Amygdala (tissue), 56 donors: ENCODE data around the gene SUPT7L.
"Not testable (repeated sequence)": the region's sequence is repeated elsewhere in the genome, so short reads cannot be mapped to it uniquely, and the experiment has no call there.

Experiments
- DNase-seq, 56 donors: peaks; one replicate each; lab custom pipeline; 2025; lab: John Stamatoyannopoulos, UW

The SUPT7L gene

GRCh38 chr2:27640722-27641245 lies 22.6 kb downstream of the SUPT7L start:
- DNase-seq = no peak

DNA sequence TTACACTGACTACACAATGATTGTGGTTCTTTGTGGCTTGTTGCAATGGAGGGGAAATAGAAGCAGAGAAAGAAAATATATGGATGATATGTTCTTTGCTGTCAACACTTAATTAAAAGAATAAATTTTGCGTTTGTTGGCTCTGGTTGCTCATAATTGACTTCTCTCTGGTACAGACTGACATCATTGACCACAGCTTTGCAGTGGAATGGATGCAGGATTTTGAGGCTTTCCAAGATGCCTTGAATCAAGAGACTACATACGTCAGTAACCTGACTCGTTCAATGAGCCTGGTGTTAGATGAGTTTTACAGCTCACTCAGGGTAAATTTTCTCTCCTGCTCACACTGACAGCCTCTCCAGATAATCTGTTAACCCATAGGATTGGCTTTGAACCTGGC lies 24.7 kb downstream of the SUPT7L start:
- DNase-seq = no peak

DNA sequence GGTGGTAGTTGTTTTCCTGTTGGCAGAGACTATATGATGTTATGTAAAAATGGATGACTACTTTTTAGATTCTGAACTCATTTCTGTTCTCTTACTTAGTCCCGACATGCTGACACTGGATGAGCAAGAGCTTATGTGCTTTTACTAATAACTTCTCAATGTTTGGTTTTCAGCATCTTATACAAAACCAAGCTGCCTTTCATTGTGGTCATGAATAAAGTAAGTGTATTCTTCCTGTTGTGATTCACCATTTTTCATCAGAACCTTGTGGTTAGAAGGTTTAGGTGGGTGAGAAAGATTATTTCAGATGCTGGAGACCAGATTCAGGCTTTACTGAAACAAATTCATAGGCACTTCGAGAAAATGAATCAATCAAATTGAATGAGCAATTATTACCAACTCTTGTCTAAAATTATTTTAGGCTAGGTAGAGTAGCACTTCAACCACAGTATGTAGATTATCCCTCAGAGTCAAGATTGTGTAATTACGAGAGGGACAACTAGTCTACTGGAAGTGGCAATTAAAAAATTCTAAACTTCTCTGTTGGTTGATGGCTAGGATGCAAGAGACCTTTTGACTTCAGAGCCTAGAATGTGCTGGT lies 25.3 kb downstream of the SUPT7L start:
- DNase-seq = no peak

DNA sequence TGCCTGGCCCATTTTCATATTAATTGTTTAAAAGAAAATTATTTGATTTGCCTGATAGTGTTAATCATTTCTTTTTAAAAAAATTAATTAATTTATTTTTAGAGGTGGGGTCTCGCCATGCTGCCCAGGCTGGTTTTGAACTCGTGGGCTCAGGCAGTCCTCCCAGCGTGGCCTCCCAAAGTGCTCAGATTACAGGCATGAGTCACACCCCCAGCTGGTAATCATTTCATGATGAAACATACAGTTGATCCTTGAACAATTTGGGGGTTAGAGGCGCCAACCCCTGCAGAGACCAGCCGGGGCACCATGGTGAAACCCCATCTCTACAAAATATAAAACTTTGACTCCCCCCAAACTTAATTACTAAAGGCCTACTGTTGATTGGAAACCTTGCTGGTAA lies 26.6 kb downstream of the SUPT7L start:
- DNase-seq = no peak

DNA sequence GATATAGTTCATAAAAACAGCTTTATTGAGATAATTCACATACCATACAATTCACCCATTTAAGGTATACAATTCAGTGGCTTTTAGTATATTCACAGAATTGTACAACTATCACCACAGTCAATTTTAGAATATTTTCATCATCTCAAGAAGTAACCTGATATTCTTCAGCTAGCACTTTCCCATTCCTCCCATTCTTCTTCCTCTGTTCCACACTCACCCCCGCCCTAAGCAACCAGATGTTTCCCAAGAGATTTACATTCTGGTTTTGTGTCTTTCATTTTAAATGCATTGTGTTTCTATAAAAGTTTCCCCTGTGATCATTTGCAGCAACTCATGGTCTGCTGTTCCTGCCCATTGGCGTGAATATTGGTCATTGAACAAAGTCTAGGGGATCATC lies 29.1 kb downstream of the SUPT7L start:
- DNase-seq = no peak

DNA sequence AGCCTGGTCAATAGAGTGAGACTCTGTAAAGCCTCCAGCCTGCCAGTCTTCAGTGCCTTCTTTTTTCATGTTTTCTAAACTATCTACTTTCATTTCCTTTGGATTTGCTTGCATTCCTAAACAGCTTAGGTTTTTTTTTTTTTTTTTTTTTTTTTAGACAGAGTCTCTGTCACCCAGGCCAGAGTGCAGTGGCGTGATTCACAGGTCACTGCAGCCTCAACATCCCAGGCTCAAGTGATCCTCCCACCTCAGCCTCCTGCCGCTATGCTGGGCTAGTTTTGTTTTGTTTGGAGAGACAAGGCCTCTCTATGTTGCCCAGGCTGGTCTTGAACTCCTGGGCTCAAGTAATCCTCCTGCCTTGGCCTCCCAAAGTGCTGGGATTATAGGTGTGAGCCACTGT lies 33.2 kb downstream of the SUPT7L start:
- not testable (repeated sequence) for DNase-seq

DNA sequence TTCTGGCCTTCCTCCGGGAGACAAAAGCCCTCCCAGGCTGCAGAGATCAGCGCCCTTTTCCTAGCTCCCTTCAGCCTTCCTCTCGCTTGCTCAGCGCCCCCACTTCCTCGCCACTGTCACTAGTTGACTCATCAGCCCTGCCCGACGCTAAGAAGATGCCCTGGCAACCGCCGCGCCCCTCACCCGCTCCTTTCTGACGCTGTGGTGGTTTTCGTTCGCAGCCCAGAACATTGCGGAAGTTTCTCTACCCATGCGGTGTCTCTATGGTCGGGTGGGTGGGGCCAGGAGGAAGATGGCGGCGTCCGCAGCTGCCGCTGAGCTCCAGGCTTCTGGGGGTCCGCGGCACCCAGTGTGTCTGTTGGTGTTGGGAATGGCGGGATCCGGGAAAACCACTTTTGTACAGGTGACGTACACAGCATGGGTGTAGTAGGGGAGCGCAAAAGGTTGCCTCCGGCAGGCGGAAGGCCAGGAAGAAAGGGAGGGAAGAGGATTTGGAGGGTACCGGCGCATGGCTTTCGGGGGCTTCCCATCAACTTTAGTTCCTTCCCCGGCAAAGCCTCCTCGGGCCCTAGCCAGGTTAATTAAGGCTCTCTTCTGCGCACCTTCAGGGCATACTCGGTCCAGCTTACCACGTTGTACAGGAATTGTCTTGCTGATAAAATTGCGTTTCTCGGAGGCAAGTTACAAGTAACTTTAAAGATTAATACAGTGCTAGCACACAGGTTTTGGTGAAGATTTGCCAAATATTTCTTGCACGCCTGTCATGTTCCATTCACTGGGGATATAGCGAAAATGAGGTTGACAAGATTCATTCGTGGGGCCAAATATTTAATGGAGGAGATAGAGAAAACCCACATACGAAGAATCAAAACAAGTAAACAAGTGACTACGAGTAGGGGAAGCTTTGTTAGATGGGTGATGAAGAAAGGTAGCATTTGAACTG lies 34.4 kb downstream of the SUPT7L start, which contains the start of the genes CCDC121 and GPN1:
TSS of gene CCDC121 (minus strand) at position 246 of the 943 bp plus-strand sequence. CDS start 1,213 bp downstream, outside the sequence.
TSS of gene GPN1 (plus strand) at position 284 of the 943 bp plus-strand sequence. CDS start at position 293, 9 bp downstream.
- peak; percentile 16 to 92 (median 84) for DNase-seq

DNA sequence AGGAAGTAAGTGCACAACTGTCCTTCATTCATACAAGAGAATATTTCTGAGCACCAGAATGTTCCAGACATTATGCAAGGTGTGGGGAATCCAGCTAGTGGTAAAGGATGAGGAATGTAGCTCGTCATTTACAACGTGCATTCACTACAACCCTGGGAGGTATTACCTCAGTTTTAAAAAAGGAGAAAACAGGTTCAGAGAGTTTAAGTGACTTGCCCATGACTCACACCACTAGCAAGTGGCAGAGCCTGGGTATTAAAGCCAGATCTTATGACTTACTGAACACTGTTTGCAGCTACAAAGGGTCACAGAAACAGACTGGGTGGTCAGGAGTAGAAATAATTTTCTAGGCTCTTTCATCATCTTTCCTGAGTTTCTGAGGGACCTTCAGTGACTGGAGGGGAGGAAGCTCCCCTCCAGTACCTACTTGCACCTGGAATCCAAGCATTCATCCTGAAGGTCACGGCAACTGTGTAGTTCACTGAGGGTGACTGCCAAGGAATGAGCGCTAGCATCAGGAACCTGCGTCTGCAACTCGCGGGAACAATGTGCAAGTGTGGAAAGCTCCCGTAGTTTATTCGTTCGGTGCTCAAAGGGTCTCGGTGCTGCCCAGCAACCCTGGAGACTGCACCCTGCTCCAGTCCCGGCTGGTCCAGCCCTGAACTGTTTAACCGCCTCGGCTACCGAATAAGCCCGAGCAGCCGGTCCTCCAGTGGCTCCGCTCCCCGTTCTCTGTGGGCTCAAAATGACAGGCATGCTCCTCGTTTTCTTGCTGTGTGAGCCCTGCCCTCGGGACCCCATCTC lies 35.2 kb downstream of the SUPT7L start:
- peak in 13 of 56 donors; percentile 19 to 66 (median 42) for DNase-seq

DNA sequence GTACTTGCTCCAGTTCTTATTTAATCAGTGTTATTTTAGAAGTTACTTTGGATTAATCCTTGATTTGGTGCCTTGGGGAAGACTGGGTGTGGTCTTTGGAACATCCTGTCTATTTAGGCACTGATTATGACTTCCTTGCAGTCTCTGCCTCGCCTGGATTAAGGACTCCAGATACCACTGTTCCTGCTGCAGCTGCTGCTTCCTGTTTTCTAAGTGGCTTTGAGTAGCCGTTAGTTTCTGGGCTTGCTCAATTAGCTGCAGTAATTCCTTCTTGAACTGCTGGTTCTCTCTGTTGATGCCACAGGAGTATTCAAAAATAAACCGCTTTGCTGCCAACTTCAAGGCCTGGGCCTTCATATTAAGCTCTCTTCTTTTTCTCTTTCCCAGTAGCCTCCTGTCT lies 36.5 kb downstream of the SUPT7L start:
- peak in 2 of 56 donors; percentile 2 to 3 for DNase-seq

DNA sequence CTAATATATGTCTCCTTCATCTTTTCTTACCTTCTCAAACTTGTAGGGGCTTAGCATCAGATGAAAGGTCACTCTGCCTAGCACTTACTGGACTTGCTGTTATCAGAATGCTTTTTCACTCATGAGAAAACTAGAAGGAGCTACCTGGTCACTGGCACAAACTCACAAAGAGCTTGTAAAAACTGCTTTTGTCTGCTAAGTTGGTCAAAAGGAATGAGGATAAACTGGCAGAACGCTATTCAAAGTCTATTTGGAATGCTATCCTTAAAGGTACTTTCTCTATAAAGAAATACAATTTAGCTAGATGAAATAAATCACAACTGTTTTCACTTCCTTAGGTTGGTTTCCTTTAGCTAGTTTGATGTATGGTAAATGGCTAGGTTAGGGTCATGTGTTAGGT lies 37.1 kb downstream of the SUPT7L start:
- DNase-seq = not testable (repeated sequence)

DNA sequence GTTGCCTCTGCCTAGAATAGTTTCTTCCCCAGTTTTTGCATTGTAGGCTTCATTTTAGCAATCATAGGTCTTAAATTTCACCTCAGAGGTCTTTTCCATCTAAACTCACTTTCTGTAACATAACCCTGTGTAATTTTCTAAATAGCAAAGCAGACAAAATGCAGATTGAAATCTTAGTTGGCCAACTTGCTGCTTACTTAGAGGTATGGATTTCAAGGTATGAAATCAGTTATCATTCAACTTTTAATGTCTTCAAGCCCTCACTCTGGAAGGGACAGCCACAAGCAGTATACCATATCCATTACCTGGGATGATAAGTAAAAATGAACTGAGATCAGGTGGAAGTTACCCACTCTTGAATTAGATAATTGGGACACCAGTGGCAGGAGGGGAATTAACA lies 38.5 kb downstream of the SUPT7L start:
- no peak for DNase-seq

GRCh38 chr2:27622921-27623384 lies 40.5 kb downstream of the SUPT7L start:
- no peak for DNase-seq

- DNase-seq = no peak
These were observed 41.9 kb downstream of the SUPT7L start for GRCh38 chr2:27621524-27621923.

- DNase-seq = no peak
These were observed 48.1 kb downstream of the SUPT7L start for GRCh38 chr2:27615316-27615715.

- no peak for DNase-seq
These were observed 49.4 kb downstream of the SUPT7L start for GRCh38 chr2:27613985-27614384.

- no peak for DNase-seq
These were observed 56.8 kb downstream of the SUPT7L start for GRCh38 chr2:27606611-27607010.
